Measurements from ENCODE around the gene PSTPIP1. TPM values are rescaled to one million over a fixed set of nuclear protein-coding genes. Genes with fewer than 3 reads are reported as not detected.
"Not testable (repeated sequence)": the region's sequence is repeated elsewhere in the genome, so short reads cannot be mapped to it uniquely, and the experiment has no call there.

PSTPIP1 gene
- total RNA-seq, 4 donors from 2014 or later = 6.3 to 40.4 (median 19.5) TPM

- H3K9me3 ChIP-seq = no peaks in the 10 kb centered on the region
- H3K27ac ChIP-seq = no peak overlapping the region
- no peak overlapping the region for H3K4me3 ChIP-seq
- H3K27me3 ChIP-seq = no peaks in the 10 kb centered on the region
- no peak for DNase-seq
- TF ChIP-seq POLR2A (IDR thresholded peaks at IDR 0.05) (no peak), CTCF (IDR thresholded peaks at IDR 0.05) (no peak)
- H3K4me1 ChIP-seq = no peaks in the 10 kb centered on the region
- no peaks in the 10 kb centered on the region for H3K36me3 ChIP-seq
These were observed 33.5 kb upstream of the PSTPIP1 start for GRCh38 chr15:76961268-76962011.

- DNase-seq = no peak
- no peak overlapping the region for H3K27ac ChIP-seq
- H3K4me1 ChIP-seq = no peaks in the 10 kb centered on the region
- no peak overlapping the region for H3K4me3 ChIP-seq
- no peaks in the 10 kb centered on the region for H3K36me3 ChIP-seq
- no peak for TF ChIP-seq CTCF (IDR thresholded peaks at IDR 0.05)
- TF ChIP-seq POLR2A (IDR thresholded peaks at IDR 0.05) = no peak
- H3K27me3 ChIP-seq = no peaks in the 10 kb centered on the region
- H3K9me3 ChIP-seq = no peaks in the 10 kb centered on the region
These were observed 32.5 kb upstream of the PSTPIP1 start for GRCh38 chr15:76962337-76963013.

GRCh38 chr15:76963596-76963995 is 31.3 kb upstream of the PSTPIP1 start:
- no peak for DNase-seq
- Histone ChIP-seq H3K27me3 (no peaks in the 10 kb centered on the region), H3K36me3 (no peaks in the 10 kb centered on the region), H3K4me3 (no peak overlapping the region), H3K27ac (no peak overlapping the region), H3K4me1 (no peaks in the 10 kb centered on the region), H3K9me3 (no peaks in the 10 kb centered on the region)
- TF ChIP-seq POLR2A (IDR thresholded peaks at IDR 0.05) (no peak), CTCF (IDR thresholded peaks at IDR 0.05) (no peak)

- no peak overlapping the region for H3K4me3 ChIP-seq
- no peak for DNase-seq
- no peaks in the 10 kb centered on the region for H3K4me1 ChIP-seq
- H3K27ac ChIP-seq = no peak overlapping the region
- H3K27me3 ChIP-seq = no peaks in the 10 kb centered on the region
- no peaks in the 10 kb centered on the region for H3K9me3 ChIP-seq
- H3K36me3 ChIP-seq = no peaks in the 10 kb centered on the region
- no peak for TF ChIP-seq CTCF (IDR thresholded peaks at IDR 0.05)
- no peak for TF ChIP-seq POLR2A (IDR thresholded peaks at IDR 0.05)
These were observed 30.8 kb upstream of the PSTPIP1 start for GRCh38 chr15:76964157-76964556.

- not testable (repeated sequence) for H3K27me3 ChIP-seq, H3K4me3 ChIP-seq, H3K36me3 ChIP-seq, DNase-seq, H3K4me1 ChIP-seq, H3K9me3 ChIP-seq, H3K27ac ChIP-seq
These were observed 28.9 kb upstream of the PSTPIP1 start for GRCh38 chr15:76966051-76966450.

- no peaks in the 10 kb centered on the region for H3K9me3 ChIP-seq
- H3K27ac ChIP-seq = no peak overlapping the region
- TF ChIP-seq POLR2A (IDR thresholded peaks at IDR 0.05) = no peak
- no peak for TF ChIP-seq CTCF (IDR thresholded peaks at IDR 0.05)
These were observed 27.9 kb upstream of the PSTPIP1 start for GRCh38 chr15:76967067-76967466.

More at GRCh38 chr15:76967067-76967466, 27.9 kb upstream of the PSTPIP1 start:
- Histone ChIP-seq H3K4me3 (no peak overlapping the region), H3K4me1 (no peaks in the 10 kb centered on the region), H3K36me3 (no peaks in the 10 kb centered on the region), H3K27me3 (no peaks in the 10 kb centered on the region)
- no peak for DNase-seq

All from Peyer's patch (tissue), 4 donors.